GM12891 (cell line): Measurements from ENCODE around the gene POLR2A.

Source experiments
- DNase-seq: peaks from one replicate; pipeline ENCODE4 v3.0.0; 2011; ENCODE audit warnings: low spot score; ENCODE audit not compliant: insufficient read length
- FAIRE-seq: peaks from 2 replicates; lab custom pipeline; 2011; peaks lifted over from hg19 to GRCh38; lab: Jason Lieb, UNC
- PAX5 ChIP-seq: IDR thresholded peaks from 2 replicates; pipeline ENCODE4 v1.6.1; 2011; ENCODE audit warnings: low read length, moderate library complexity, mild to moderate bottlenecking; ENCODE audit not compliant: insufficient read depth, severe bottlenecking
- POLR2A ChIP-seq: IDR thresholded peaks from 2 replicates; pipeline ENCODE4 v1.6.1; 2011; ENCODE audit warnings: low read depth, low read length, control low read depth
- POLR2AphosphoS5 ChIP-seq: IDR thresholded peaks from 2 replicates; pipeline ENCODE4 v1.6.1; 2011; ENCODE audit warnings: low read depth, low read length, control low read depth
- POU2F2 ChIP-seq: IDR thresholded peaks from 2 replicates; pipeline ENCODE4 v1.6.1; 2011; ENCODE audit warnings: low read depth, mild to moderate bottlenecking, control low read depth, low read length, moderate library complexity
- SPI1 ChIP-seq: IDR thresholded peaks from 2 replicates; pipeline ENCODE4 v1.6.1; 2011; ENCODE audit warnings: low read depth, low read length, control low read depth
- TAF1 ChIP-seq: IDR thresholded peaks from 2 replicates; pipeline ENCODE4 v1.6.1; 2011; ENCODE audit warnings: low read depth, low read length, control low read depth

Gene POLR2A

DNA sequence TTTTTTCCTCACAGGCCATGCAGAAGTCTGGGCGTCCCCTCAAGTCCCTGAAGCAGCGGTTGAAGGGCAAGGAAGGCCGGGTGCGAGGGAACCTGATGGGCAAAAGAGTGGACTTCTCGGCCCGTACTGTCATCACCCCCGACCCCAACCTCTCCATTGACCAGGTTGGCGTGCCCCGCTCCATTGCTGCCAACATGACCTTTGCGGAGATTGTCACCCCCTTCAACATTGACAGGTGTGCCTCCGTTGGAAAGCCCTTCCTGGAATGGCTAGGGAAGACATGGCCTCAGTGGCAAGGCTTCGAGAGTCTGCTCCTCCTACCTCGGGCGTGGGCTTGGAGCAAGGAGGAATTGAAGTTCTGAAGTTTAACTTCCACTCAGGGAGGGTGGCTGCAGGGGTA is 13.5 kb downstream of the POLR2A start:
- FAIRE-seq = no peak
- no peak for TF ChIP-seq POU2F2
- TF ChIP-seq SPI1 = no peak
- TF ChIP-seq POLR2A = no peak
- TF ChIP-seq POLR2AphosphoS5 = no peak
- TF ChIP-seq TAF1 = no peak
- TF ChIP-seq PAX5 = no peak
- DNase-seq = no peak

DNA sequence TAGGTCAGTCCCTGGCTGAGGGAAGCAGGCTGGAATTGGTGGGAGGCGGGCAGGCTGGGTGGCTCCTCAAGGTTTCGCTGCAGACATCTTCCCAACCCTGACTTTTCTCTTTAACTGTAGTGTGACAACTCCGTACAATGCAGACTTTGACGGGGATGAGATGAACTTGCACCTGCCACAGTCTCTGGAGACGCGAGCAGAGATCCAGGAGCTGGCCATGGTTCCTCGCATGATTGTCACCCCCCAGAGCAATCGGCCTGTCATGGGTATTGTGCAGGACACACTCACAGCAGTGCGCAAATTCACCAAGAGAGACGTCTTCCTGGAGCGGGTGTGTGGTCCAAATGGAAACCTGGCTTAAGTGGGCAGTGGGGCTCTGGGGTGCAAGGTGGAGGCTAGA is 15.0 kb downstream of the POLR2A start:
- DNase-seq (no peak), FAIRE-seq (no peak)
- TF ChIP-seq POLR2AphosphoS5 (no peak), POLR2A (no peak), SPI1 (no peak), PAX5 (no peak), POU2F2 (no peak), TAF1 (no peak)

DNA sequence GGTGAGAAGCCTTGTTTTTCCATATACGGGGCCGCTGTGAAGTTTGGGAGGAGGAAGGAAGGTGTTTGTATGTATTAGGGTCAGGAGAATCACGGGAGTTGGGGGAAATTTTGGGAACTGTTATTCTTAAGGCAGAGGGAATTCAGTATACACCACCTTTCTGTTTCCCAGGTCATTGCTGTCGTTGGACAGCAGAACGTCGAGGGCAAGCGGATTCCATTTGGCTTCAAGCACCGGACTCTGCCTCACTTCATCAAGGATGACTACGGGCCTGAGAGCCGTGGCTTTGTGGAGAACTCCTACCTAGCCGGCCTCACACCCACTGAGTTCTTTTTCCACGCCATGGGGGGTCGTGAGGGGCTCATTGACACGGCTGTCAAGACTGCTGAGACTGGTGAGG is 17.6 kb downstream of the POLR2A start:
- TF ChIP-seq POLR2A (no peak), POU2F2 (no peak), POLR2AphosphoS5 (no peak), PAX5 (no peak), TAF1 (no peak), SPI1 (no peak)
- FAIRE-seq (no peak), DNase-seq (no peak)

DNA sequence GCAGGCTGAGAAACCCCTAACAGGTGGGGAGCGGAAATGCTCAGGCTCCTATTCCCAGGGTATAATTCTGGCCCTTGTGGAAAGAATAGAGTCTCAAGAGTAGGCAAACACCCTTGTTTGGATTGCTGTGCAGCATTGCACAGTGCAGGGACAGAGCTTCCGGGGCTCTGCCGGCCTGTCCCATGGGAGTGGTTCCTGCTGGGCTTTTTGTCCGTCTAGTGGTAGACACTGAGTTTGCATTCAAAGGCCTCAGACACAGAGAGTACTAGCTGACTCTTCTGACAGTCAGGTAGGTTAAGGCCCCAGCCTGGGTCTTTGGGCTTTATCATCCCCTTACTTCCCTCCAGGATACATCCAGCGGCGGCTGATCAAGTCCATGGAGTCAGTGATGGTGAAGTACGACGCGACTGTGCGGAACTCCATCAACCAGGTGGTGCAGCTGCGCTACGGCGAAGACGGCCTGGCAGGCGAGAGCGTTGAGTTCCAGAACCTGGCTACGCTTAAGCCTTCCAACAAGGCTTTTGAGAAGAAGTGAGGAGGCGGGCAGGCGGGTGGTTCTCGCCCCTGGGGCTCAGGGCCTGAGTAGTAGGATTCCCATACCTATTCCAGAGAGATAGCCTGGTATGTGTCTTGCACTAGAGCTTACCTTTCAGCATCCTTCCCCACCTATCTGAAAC is 18.1 kb downstream of the POLR2A start:
- TF ChIP-seq POLR2AphosphoS5 (no peak), SPI1 (no peak), PAX5 (no peak), POU2F2 (no peak), POLR2A (no peak), TAF1 (no peak)
- FAIRE-seq = no peak
- DNase-seq = no peak

DNA sequence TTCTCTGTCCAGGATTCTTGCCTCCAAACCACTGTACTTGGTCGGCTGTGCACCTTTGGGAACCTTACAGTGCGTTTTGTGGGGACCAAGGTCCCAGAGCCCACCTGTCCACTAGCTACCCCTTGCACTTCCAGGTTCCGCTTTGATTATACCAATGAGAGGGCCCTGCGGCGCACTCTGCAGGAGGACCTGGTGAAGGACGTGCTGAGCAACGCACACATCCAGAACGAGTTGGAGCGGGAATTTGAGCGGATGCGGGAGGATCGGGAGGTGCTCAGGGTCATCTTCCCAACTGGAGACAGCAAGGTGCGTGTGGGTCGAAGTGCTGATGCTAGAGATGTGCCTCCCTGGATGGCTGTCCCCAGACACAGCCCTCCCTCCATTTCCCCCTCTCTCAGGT is 18.8 kb downstream of the POLR2A start:
- peak; percentile 5 for FAIRE-seq
- DNase-seq = no peak
- no peak for TF ChIP-seq POU2F2
- peak; percentile 40; the same call in 1 of the 2 replicates for TF ChIP-seq POLR2AphosphoS5

DNA sequence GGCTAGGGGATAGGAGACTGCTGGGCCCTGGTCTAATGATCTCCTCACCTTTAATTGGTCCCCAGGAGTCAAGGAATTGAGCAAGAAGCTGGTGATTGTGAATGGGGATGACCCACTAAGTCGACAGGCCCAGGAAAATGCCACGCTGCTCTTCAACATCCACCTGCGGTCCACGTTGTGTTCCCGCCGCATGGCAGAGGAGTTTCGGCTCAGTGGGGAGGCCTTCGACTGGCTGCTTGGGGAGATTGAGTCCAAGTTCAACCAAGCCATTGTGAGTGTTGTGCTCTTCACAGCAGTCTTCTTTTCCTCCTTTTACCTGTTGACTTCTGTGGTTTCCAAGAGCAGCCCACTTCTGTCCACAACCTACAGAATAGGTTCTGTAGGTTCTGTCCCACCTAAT is 19.4 kb downstream of the POLR2A start:
- DNase-seq = no peak
- FAIRE-seq = no peak
- no peak; the same call in 1 of the 2 replicates for TF ChIP-seq POLR2A
- TF ChIP-seq SPI1 = no peak
- TF ChIP-seq PAX5 = no peak

DNA sequence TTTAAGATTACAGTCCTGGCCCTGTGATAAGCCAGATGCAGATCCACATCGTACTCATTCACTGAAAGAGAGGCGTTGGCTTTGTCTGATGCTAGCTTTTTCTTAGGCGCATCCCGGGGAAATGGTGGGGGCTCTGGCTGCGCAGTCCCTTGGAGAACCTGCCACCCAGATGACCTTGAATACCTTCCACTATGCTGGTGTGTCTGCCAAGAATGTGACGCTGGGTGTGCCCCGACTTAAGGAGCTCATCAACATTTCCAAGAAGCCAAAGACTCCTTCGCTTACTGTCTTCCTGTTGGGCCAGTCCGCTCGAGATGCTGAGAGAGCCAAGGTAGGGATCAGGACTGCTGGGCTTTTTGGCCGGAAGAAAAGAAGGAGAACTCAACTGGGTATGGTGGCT is 24.0 kb downstream of the POLR2A start:
- no peak for DNase-seq
- no peak for FAIRE-seq
- TF ChIP-seq SPI1 (no peak), PAX5 (no peak), POLR2AphosphoS5 (no peak)

DNA sequence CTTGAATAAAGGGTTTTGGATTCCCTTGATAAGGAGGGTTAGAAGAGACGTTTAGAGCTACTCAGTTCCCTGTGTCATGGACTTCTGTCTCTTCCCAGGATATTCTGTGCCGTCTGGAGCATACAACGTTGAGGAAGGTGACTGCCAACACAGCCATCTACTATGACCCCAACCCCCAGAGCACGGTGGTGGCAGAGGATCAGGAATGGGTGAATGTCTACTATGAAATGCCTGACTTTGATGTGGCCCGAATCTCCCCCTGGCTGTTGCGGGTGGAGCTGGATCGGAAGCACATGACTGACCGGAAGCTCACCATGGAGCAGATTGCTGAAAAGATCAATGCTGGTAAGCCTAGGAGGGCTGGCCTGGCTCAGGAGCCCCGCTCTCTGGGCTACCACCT is 24.7 kb downstream of the POLR2A start:
- DNase-seq (no peak), FAIRE-seq (no peak)
- TF ChIP-seq PAX5 (no peak), POLR2AphosphoS5 (0 out of 2 replicates have a peak, but pooled peaks have one; percentile 31), SPI1 (no peak), TAF1 (no peak), POU2F2 (no peak), POLR2A (no peak)

DNA sequence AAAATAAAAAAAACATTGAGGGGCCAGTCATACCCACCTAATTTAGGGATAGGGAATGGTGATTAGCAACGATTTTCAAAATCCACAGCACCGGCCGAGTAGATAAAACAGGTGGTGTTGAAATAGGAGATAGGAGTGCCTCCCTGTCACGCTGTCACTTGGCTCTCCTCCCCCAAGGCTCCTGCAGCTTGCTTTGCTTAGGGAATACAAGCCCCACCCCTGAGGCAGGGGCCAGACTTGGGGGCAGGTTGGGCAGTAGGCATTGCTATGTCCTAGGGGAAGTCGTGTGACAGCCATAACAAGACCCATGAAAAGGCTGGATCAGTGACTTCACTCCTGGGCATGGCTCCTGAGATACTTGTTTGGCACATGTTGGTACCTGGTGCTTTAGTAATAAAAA is 25.8 kb downstream of the POLR2A start:
- TF ChIP-seq POLR2A (no peak), PAX5 (no peak), SPI1 (no peak), POLR2AphosphoS5 (no peak; the same call in 1 of the 2 replicates), TAF1 (no peak)
- no peak for FAIRE-seq
- DNase-seq = no peak

DNA sequence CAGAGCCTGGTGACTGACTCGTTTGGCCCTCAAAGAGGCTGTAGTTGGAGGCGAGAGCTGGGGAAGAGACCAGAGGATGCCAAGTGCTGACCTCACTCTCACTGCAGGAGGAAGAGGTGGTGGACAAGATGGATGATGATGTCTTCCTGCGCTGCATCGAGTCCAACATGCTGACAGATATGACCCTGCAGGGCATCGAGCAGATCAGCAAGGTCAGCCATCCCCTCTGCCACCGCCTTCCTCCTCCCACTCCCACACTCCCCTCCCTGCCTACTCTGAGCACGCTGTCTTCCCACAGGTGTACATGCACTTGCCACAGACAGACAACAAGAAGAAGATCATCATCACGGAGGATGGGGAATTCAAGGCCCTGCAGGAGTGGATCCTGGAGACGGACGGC is 26.9 kb downstream of the POLR2A start:
- no peak for TF ChIP-seq POU2F2
- TF ChIP-seq POLR2AphosphoS5 = peak; percentile 75
- DNase-seq = no peak
- FAIRE-seq = no peak

DNA sequence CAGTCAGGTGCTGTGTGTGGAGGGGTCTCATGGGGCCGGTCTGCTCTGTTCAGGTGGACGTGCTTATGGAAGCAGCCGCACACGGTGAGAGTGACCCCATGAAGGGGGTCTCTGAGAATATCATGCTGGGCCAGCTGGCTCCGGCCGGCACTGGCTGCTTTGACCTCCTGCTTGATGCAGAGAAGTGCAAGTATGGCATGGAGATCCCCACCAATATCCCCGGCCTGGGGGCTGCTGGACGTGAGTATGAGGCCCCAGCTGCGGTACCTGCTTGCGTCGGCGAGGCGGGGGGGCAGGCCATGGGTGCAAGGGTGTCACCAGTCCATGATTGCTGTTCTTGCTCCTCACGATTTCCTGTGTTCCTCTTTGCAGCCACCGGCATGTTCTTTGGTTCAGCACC is 27.9 kb downstream of the POLR2A start:
- TF ChIP-seq POLR2AphosphoS5 (no peak), PAX5 (no peak), TAF1 (no peak), SPI1 (no peak), POU2F2 (no peak), POLR2A (no peak)
- FAIRE-seq = no peak
- DNase-seq = no peak
